GM12801 (cell line): ENCODE results near the gene PNKD.

Experiments
- TF ChIP-seq, protein P1 (sequence below): IDR thresholded peaks from one replicate; pipeline ENCODE4 v1.5.1; 2011; ENCODE audit warnings: control low read depth; ENCODE audit not compliant: insufficient read length; ENCODE audit errors: extremely low read depth

PNKD gene

DNA sequence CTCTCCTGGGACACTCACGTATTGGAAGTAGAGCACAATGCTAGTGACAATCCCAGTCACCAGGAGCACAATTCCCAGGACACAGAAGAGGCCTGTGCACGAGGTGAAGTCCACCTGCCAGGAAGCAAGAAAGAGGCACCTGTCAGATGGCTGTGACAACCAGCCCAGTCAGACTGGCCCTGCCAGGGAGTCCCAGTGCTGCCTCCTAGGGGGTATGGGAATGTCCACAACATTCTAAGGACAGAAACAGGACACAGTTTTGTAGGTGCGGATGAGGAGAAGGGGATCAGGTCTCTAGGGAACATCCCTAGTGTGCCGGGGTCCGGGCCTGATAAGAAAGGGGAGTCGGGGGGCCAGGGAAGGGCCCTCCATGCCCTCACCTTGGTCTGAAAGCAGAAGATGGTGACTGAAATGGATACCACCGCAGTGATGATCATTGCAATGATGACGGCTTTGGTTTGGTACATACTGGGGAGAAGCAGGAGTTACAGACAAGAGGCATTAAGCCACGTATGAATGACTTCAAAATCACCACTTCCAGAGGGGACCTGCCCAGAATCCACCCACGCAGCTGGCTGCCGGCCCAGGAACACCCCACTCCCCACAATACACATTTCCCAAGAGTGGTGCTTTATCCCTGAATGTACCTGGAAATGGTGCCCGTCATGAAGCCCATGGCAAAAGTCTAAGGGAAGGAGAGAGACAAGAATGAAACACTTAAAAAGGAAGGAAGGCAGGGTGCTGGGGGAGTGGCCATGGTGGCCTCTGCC, 6.9 kb downstream of the PNKD start:
- TF ChIP-seq, protein P1, sequence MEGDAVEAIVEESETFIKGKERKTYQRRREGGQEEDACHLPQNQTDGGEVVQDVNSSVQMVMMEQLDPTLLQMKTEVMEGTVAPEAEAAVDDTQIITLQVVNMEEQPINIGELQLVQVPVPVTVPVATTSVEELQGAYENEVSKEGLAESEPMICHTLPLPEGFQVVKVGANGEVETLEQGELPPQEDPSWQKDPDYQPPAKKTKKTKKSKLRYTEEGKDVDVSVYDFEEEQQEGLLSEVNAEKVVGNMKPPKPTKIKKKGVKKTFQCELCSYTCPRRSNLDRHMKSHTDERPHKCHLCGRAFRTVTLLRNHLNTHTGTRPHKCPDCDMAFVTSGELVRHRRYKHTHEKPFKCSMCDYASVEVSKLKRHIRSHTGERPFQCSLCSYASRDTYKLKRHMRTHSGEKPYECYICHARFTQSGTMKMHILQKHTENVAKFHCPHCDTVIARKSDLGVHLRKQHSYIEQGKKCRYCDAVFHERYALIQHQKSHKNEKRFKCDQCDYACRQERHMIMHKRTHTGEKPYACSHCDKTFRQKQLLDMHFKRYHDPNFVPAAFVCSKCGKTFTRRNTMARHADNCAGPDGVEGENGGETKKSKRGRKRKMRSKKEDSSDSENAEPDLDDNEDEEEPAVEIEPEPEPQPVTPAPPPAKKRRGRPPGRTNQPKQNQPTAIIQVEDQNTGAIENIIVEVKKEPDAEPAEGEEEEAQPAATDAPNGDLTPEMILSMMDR: no peak

DNA sequence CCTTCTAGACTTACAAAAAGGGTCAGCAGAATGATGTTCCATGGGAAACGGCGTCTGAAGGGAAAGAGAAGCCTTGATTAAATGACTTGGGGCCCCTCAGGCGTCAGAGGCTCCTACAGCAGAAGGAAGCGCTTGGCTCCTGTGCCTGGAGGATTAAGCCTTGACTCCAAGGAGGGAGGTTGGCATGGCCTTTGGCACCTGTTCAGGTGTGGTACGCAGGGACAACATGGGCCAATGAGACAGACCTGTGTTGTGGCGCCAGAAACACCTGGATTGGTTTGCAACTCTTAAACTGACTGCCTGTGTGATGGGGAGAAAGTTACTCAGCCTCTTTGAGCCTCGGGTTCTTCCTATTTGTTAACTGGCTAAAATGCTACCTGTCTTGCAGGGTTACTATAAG, 7.6 kb downstream of the PNKD start:
- TF ChIP-seq, protein P1: no peak

DNA sequence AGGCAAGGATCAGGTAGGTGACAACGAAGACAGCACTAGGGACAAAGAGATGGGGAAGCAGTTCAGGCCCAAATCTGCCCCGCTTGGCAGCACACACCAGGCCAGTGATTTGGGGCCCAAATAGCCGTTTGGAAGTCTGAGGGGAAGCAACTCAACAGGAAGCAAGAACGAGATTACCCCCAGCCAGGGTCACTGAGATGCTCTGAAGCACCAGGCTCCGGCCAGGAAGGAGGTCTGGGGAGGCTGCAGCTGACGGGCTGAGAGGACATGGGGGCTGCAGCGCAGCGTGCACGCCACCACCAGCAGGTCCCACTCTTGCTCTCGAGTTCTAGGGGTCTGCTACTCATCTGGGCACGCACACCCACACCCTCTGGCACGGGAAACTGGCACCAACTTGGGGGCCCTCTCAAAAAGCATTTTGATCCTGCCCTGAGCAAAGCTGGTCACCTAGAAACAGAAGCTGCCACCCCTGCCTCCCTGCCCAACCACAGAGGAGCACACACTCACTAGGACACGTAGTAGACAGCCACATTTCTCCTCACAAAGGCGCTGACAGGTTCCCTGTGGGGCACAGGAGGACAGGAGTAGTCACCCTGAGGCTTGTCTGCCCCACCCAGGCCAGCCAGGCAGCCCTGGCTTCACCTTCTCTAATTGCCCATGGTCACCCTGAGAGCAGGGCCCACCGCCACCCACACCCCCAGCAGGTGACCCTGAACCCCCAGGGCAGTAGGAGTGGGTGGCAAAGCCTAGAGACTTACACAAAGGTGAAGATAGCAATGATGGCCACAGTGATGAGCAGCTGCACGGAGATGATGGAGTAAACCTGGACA, 8.4 kb downstream of the PNKD start:
- TF ChIP-seq, protein P1: no peak

DNA sequence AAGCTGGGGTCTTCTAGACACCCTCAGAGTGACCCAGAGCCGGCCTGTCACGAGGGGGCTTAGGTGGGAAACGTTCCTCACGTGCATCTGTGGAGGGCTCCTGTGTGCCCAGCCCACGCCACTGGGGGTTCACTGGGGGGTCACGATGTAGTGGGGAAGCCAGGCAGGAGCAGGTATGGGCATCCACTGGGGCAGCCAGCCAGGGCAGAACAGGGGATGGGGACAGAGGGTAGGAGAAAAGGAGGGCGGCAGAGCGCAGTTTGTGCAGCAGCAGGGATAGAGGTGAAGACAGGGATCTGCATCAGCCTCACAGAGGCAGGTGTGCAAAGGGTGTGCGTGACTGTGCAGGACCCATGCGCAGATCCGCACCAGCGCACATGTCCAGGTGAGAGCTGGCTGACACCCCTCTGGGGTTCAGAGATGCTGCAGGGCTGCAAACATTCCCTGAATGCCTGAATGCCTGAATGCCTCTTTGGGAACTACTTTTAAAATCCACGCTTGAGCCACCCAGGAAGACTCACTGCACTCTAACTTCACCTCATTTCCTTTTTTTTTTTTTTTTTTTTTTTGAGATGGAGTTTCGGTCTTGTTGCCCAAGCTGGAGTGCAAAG, 10.0 kb downstream of the PNKD start:
- TF ChIP-seq, protein P1: no peak

DNA sequence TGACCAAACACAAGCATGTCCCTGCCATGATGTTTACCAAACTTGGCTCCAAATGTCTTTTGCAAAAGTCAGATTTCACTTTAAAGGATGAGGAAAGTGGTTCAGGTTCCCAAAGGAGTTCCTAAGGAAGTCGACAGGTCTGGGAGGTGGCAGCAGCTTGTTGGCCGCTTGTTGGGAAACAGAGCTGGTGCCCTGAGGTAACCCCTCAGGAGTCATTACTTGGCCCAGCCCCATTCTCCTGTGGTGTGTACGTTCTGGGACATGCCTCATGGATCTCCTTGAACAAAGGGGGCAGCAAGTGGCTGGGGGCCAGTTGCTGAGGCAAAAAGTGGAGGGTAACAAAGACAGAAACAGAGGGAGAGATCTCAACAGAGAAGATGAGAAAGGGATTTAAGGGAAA, 11.1 kb downstream of the PNKD start:
- TF ChIP-seq, protein P1: no peak

DNA sequence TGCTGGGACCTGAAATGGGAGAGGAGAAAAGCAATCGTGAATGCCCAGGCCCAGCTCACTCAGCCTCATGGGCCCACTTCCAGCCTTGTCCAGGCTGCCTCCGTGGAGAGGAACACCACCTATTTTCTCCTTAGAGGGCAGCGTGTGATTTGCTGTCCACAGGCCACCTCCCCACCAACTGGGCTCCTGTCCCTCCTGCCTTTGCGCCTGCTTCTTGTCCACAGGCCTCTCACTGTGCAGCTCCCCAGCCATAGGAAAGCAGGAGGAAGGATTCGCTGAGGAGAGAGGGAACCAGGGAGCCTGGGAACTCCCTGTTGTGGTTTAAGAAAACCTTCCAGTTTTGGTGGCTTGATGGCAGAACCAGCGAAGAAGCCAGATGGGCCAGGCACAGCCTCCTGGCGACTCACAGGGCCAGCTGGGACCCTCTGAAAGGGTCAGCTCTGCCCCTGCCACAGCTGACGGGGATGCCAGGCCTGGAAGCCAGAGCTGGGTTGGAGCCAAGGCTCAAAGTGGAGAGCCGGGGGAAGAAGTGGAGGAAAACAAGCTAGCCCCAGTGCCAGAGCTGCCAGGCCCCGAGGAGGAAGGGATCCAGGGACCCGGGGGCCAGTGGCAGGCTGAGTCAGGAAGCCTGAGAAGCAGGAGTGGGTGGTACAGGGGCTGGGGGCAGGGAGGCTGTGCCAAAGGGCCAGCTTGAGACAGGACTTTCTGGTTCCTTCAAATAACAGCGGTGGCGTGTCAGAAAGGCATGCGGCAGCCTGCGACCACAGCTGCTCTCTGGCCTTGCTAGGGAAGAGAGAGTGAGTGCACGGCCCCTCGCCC, 12.1 kb downstream of the PNKD start:
- TF ChIP-seq, protein P1: no peak
